ENCODE measurements around the gene HPCAL4. TPM values are rescaled to one million over a fixed set of nuclear protein-coding genes. Genes with fewer than 3 reads are reported as not detected.

The HPCAL4 gene
- polyA plus RNA-seq (2011; rRNA removed) (0.09 TPM in 2 replicates), polyA plus RNA-seq (2017; fragmentation: RNase III; extraction: RNeasy Plus Mini Kit Qiagen cat#74134 plus additional on column Dnase treatment) (0.08 to 0.14 TPM (median 0.09 TPM) in 3 replicates), polyA minus RNA-seq (2011; rRNA and poly(A)+ RNA removed) (0.15 and 0.17 TPM in 2 replicates)
- 0.03 and 0.05 TPM in 2 replicates for polyA plus RNA-seq (2012; cell fraction: cytosol; rRNA removed)
- 0.04 and 0.05 TPM in 2 replicates for polyA plus RNA-seq (2012; cell fraction: nucleus; rRNA removed)

- CTCF ChIA-PET, result interaction anchor here (1.3 to 1.6 kb wide), 2 partner anchors 10 to 19 kb away, joined by 5 read pairs; partner anchors contain the start of gene NT5C1A
- ATAC-seq (peak; percentile 93 to 99), FAIRE-seq (no peak), DNase-seq (ENCODE audit: low read depth in 1 of 2, low spot score in 1 of 2) (peak; percentile 64 to 80)
- WGBS (ENCODE audit: missing lambda C conversion rate), result 22% methylated on average over 14 of the region's 47 CpGs
- H3K27ac ChIP-seq, result 0 out of 6 replicates have a peak within 1 kb of the TSS, but pooled peaks of 1 of the 2 experiments have one; percentile 44
- H3K4me3 ChIP-seq, result peak within 1 kb of the TSS; percentile 52
- peak within 1 kb of the TSS; percentile 98 for H3K4me2 ChIP-seq
- POLR2A ChIA-PET, result interaction anchor here (0.9 kb wide), 1 partner anchor 11 kb away, joined by 3 read pairs; no protein-coding TSS in a partner anchor
- H3K9me3 ChIP-seq, result no peaks in the 10 kb centered on the region
- peaks cover 8% of the 10 kb centered on the region; the same call in 2 of the 3 replicates for H3K4me1 ChIP-seq
- TF ChIP-seq, protein P1, sequence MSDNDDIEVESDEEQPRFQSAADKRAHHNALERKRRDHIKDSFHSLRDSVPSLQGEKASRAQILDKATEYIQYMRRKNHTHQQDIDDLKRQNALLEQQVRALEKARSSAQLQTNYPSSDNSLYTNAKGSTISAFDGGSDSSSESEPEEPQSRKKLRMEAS (IDR thresholded peaks at IDR 0.05), result peak; percentile 41; the same call in 1 of the 2 replicates
- TF ChIP-seq, protein P2, sequence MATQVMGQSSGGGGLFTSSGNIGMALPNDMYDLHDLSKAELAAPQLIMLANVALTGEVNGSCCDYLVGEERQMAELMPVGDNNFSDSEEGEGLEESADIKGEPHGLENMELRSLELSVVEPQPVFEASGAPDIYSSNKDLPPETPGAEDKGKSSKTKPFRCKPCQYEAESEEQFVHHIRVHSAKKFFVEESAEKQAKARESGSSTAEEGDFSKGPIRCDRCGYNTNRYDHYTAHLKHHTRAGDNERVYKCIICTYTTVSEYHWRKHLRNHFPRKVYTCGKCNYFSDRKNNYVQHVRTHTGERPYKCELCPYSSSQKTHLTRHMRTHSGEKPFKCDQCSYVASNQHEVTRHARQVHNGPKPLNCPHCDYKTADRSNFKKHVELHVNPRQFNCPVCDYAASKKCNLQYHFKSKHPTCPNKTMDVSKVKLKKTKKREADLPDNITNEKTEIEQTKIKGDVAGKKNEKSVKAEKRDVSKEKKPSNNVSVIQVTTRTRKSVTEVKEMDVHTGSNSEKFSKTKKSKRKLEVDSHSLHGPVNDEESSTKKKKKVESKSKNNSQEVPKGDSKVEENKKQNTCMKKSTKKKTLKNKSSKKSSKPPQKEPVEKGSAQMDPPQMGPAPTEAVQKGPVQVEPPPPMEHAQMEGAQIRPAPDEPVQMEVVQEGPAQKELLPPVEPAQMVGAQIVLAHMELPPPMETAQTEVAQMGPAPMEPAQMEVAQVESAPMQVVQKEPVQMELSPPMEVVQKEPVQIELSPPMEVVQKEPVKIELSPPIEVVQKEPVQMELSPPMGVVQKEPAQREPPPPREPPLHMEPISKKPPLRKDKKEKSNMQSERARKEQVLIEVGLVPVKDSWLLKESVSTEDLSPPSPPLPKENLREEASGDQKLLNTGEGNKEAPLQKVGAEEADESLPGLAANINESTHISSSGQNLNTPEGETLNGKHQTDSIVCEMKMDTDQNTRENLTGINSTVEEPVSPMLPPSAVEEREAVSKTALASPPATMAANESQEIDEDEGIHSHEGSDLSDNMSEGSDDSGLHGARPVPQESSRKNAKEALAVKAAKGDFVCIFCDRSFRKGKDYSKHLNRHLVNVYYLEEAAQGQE (IDR thresholded peaks at IDR 0.05), result peak; percentile 26; the same call in 1 of the 2 replicates
- no peak for TF ChIP-seq FOSL2 (IDR thresholded peaks at IDR 0.05)
- TF ChIP-seq FOSL2 (CRISPR knock-in tag; IDR thresholded peaks at IDR 0.05), result no peak
- TF ChIP-seq PBX3 (IDR thresholded peaks at IDR 0.05), result peak; percentile 64
- no peak for TF ChIP-seq JUN (IDR thresholded peaks at IDR 0.05)
- TF ChIP-seq, protein P3, sequence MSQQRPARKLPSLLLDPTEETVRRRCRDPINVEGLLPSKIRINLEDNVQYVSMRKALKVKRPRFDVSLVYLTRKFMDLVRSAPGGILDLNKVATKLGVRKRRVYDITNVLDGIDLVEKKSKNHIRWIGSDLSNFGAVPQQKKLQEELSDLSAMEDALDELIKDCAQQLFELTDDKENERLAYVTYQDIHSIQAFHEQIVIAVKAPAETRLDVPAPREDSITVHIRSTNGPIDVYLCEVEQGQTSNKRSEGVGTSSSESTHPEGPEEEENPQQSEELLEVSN (IDR thresholded peaks at IDR 0.05; ENCODE audit: borderline replicate concordance, low read depth), result 0 out of 2 replicates have a peak, but pooled peaks have one; percentile 58
These were observed at the start of gene HPCAL4 for GRCh38 chr1:39691383-39692151. HPCAL4 (minus strand) TSS chr1:39691433; CDS start chr1:39684603, 6,830 bp downstream.

- CTCF ChIA-PET, result interaction anchor here (1.4 to 1.5 kb wide), 3 partner anchors 19 to 293 kb away, joined by 3 to 4 read pairs (median 3); no protein-coding TSS in a partner anchor
- H3K4me3 ChIP-seq, result peak within 1 kb of the TSS; percentile 80
- peak within 1 kb of the TSS; percentile 97 for H3K4me2 ChIP-seq
- POLR2A ChIA-PET, result interaction anchor here (0.5 to 1.3 kb wide), 9 partner anchors 8 to 633 kb away, joined by 3 to 8 read pairs (median 3); partner anchors contain the start of genes BMP8B and HEYL
- H3K27ac ChIP-seq, result peak within 1 kb of the TSS; percentile 88 to 96
- DNase-seq (ENCODE audit: low read depth in 1 of 2, low spot score in 1 of 2) (peak; percentile 68 to 92), FAIRE-seq (no peak), ATAC-seq (peak; percentile 97 to 99)
- under 1% methylated on average over 31 of the region's 52 CpGs for WGBS (ENCODE audit: missing lambda C conversion rate)
- H3K9me3 ChIP-seq, result no peaks in the 10 kb centered on the region
- H3K4me1 ChIP-seq, result peaks cover 12% of the 10 kb centered on the region; the same call in 2 of the 3 replicates
- no peak for TF ChIP-seq NFE2L2 (conservative IDR thresholded peaks at IDR 0.05; ENCODE audit: low read length)
- TF ChIP-seq JUN (IDR thresholded peaks at IDR 0.05), result peak in 1 of 2 experiments; percentile 71; a peak in 1 of 5 replicates
- TF ChIP-seq ZFP36 (IDR thresholded peaks at IDR 0.05; ENCODE audit: borderline replicate concordance, partially characterized antibody), result no peak
- no peak for TF ChIP-seq RCOR1 (IDR thresholded peaks at IDR 0.05; ENCODE audit: low read depth, low read length)
- no peak for TF ChIP-seq KDM1A (IDR thresholded peaks at IDR 0.05; ENCODE audit: low read depth)
- no peak for TF ChIP-seq FOXS1 (CRISPR knock-in tag; IDR thresholded peaks at IDR 0.05)
- TF ChIP-seq, protein P1 (IDR thresholded peaks at IDR 0.05), result peak; percentile 93
- TF ChIP-seq EP300 (IDR thresholded peaks at IDR 0.05), result no peak
- TF ChIP-seq SREBF2 (IDR thresholded peaks at IDR 0.05), result no peak
- no peak for TF ChIP-seq RFX5 (IDR thresholded peaks at IDR 0.05)
- TF ChIP-seq MAFK (IDR thresholded peaks at IDR 0.05; ENCODE audit: partially characterized antibody), result no peak
- no peak for TF ChIP-seq RARB (CRISPR knock-in tag; IDR thresholded peaks at IDR 0.05)
- no peak for TF ChIP-seq SMC3 (IDR thresholded peaks at IDR 0.05)
- TF ChIP-seq HEYL (CRISPR knock-in tag; IDR thresholded peaks at IDR 0.05), result no peak
- no peak for TF ChIP-seq TP53 (CRISPR knock-in tag; IDR thresholded peaks at IDR 0.05)
- peak; percentile 40; the same call in 1 of the 2 replicates for TF ChIP-seq PHF8 (IDR thresholded peaks at IDR 0.05; ENCODE audit: borderline replicate concordance, low read depth)
- no peak for TF ChIP-seq USF2 (IDR thresholded peaks at IDR 0.05)
- TF ChIP-seq ESRRA (IDR thresholded peaks at IDR 0.05; ENCODE audit: borderline replicate concordance, low read length), result no peak
- no peak for TF ChIP-seq JUNB (IDR thresholded peaks at IDR 0.05)
- no peak for TF ChIP-seq ZNF302 (CRISPR knock-in tag; IDR thresholded peaks at IDR 0.05)
- TF ChIP-seq GATA3 (IDR thresholded peaks at IDR 0.05; ENCODE audit: borderline replicate concordance), result no peak
- no peak for TF ChIP-seq HDAC2 (IDR thresholded peaks at IDR 0.05)
These were observed 47.6 kb upstream of the HPCAL4 start, which contains the start of gene PPIE for GRCh38 chr1:39738622-39739366. PPIE (plus strand) TSS chr1:39738882; CDS start chr1:39738901, 19 bp downstream.
